ENCODE measurements around the gene GINS1. TPM values are rescaled to one million over a fixed set of nuclear protein-coding genes. Genes with fewer than 3 reads are reported as not detected.

Gene GINS1
- polyA plus RNA-seq, 1 of the 3 experiments (the other 2 are of a cell fraction): 5.1 TPM

DNA sequence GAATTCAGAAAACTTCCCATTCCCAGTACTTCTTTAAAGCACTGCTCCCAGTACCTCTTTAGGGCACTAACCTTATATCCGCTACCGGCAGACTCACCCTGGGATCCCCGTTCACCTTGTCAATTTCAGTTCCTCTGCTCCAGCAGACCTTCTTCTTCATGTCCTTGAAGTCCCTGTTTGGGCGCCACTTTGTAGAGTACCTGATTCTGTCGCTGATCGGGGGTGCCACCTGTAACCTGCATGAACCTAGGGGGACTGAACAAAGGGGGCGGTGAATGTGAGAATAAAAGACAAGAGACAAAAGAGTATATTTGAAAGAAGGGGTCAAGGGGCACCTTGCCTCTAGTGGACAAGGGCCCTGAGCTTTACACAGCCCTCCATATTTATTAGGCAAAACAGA lies 4.9 kb upstream of the GINS1 start:
- ChIA-PET CTCF (interaction anchor here (1.1 kb wide), 1 partner anchor 108 kb away, joined by 6 read pairs; no protein-coding TSS in a partner anchor), POLR2A (no interaction called here)
- Histone ChIP-seq H3K9me2 (no peaks in the 10 kb centered on the region), H3K4me2 (no peak overlapping the region), H2AFZ (ENCODE audit: low read depth) (no peak overlapping the region), H3K4me3 (ENCODE audit: low read depth in 2 of 2, low read length in 1 of 2) (no peak overlapping the region), H3K27me3 (ENCODE audit: insufficient read depth) (no peaks in the 10 kb centered on the region), H3K36me3 (replicated peaks in 1 of 2; ENCODE audit: control insufficient read depth in 1 of 2, insufficient read depth in 2 of 2, low read length in 1 of 2) (no peaks in the 10 kb centered on the region), H3F3A (replicated peaks; ENCODE audit: insufficient read depth) (no peaks in the 10 kb centered on the region), H3K9me3 (0 out of 2 replicates have a peak, but pooled peaks cover 8% of the 10 kb centered on the region), H3K27ac (ENCODE audit: low read depth in 2 of 2, low read length in 1 of 2) (no peak overlapping the region), H3K4me1 (ENCODE audit: control insufficient read depth in 1 of 2, insufficient read depth in 2 of 2, low read depth in 1 of 2, low read length in 1 of 2) (0 out of 4 replicates have a peak, but pooled peaks cover 0 to 3% of the 10 kb centered on the region in 2 experiments), H3K9ac (no peak overlapping the region), H4K20me1 (ENCODE audit: insufficient read depth) (no peaks in the 10 kb centered on the region), H3K79me2 (ENCODE audit: insufficient read depth) (no peaks in the 10 kb centered on the region)
- 78% methylated on average over 7 of the region's 7 CpGs for WGBS (ENCODE audit: low lambda C conversion rate)
- TF ChIP-seq, protein P1, sequence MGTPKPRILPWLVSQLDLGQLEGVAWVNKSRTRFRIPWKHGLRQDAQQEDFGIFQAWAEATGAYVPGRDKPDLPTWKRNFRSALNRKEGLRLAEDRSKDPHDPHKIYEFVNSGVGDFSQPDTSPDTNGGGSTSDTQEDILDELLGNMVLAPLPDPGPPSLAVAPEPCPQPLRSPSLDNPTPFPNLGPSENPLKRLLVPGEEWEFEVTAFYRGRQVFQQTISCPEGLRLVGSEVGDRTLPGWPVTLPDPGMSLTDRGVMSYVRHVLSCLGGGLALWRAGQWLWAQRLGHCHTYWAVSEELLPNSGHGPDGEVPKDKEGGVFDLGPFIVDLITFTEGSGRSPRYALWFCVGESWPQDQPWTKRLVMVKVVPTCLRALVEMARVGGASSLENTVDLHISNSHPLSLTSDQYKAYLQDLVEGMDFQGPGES (IDR thresholded peaks at IDR 0.05; ENCODE audit: low read depth, low read length): no peak
- TF ChIP-seq TAF1 (IDR thresholded peaks at IDR 0.05; ENCODE audit: borderline replicate concordance, low read depth, low read length): no peak
- TF ChIP-seq TEAD4 (IDR thresholded peaks at IDR 0.05; ENCODE audit: borderline replicate concordance, insufficient read depth): no peak
- no peak for DNase-seq

DNA sequence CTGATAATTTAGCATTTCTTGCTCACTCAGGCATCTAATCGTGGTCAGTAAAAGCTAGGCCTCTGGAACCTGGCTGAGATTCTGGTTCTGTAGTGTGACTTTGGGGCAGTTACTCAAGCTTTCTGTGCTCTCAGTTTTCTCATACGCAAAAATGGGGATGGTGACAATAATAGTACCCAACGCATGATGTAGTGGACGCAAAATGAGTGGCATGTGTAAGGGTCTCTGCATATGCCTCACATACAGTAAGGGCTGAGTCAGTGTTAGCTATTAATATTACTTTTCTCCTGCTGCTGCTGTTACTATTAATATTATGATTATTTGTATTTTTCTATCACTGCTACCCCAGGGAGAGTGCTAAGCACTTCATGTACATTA lies 686 bp downstream of the GINS1 start:
- peak overlapping the region; percentile 36 to 50; a peak in 3 of 4 replicates for H3K27ac ChIP-seq (ENCODE audit: low read depth in 2 of 2, low read length in 1 of 2)
- peak overlapping the region; percentile 72 to 83 for H3K4me3 ChIP-seq (ENCODE audit: low read depth in 2 of 2, low read length in 1 of 2)
- H2AFZ ChIP-seq (ENCODE audit: low read depth): peak overlapping the region; percentile 97
- ChIA-PET POLR2A (interaction anchor here (1.5 kb wide), 1 partner anchor 9 kb away, joined by 9 read pairs; no protein-coding TSS in a partner anchor), CTCF (interaction anchor here (1.2 to 4.4 kb wide), 5 partner anchors 9 to 415 kb away, joined by 4 to 29 read pairs (median 8); no protein-coding TSS in a partner anchor)
- no peaks in the 10 kb centered on the region for H3K9me2 ChIP-seq
- H3K79me2 ChIP-seq (ENCODE audit: insufficient read depth): peaks cover 54% of the 10 kb centered on the region
- no peaks in the 10 kb centered on the region for H3K27me3 ChIP-seq (ENCODE audit: insufficient read depth)
- peak; percentile 15 for DNase-seq
- H3F3A ChIP-seq (replicated peaks; ENCODE audit: insufficient read depth): no peaks in the 10 kb centered on the region
- H3K4me1 ChIP-seq (ENCODE audit: control insufficient read depth in 1 of 2, insufficient read depth in 2 of 2, low read depth in 1 of 2, low read length in 1 of 2): peaks cover 0 to 6% of the 10 kb centered on the region in 2 experiments; a peak in 1 of 4 replicates
- no peaks in the 10 kb centered on the region for H4K20me1 ChIP-seq (ENCODE audit: insufficient read depth)
- WGBS (ENCODE audit: low lambda C conversion rate): 2% methylated on average over 4 of the region's 4 CpGs
- peak overlapping the region; percentile 92 for H3K9ac ChIP-seq
- peak overlapping the region; percentile 82 for H3K4me2 ChIP-seq
- no peaks in the 10 kb centered on the region for H3K36me3 ChIP-seq (replicated peaks in 1 of 2; ENCODE audit: control insufficient read depth in 1 of 2, insufficient read depth in 2 of 2, low read length in 1 of 2)
- TF ChIP-seq FOSL2 (IDR thresholded peaks at IDR 0.05; ENCODE audit: borderline replicate concordance, low read depth): no peak
- TF ChIP-seq, protein P2, sequence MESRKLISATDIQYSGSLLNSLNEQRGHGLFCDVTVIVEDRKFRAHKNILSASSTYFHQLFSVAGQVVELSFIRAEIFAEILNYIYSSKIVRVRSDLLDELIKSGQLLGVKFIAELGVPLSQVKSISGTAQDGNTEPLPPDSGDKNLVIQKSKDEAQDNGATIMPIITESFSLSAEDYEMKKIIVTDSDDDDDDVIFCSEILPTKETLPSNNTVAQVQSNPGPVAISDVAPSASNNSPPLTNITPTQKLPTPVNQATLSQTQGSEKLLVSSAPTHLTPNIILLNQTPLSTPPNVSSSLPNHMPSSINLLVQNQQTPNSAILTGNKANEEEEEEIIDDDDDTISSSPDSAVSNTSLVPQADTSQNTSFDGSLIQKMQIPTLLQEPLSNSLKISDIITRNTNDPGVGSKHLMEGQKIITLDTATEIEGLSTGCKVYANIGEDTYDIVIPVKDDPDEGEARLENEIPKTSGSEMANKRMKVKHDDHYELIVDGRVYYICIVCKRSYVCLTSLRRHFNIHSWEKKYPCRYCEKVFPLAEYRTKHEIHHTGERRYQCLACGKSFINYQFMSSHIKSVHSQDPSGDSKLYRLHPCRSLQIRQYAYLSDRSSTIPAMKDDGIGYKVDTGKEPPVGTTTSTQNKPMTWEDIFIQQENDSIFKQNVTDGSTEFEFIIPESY (IDR thresholded peaks at IDR 0.05; ENCODE audit: borderline replicate concordance, low read depth): no peak
- H3K9me3 ChIP-seq: 0 out of 2 replicates have a peak, but pooled peaks cover 5% of the 10 kb centered on the region

DNA sequence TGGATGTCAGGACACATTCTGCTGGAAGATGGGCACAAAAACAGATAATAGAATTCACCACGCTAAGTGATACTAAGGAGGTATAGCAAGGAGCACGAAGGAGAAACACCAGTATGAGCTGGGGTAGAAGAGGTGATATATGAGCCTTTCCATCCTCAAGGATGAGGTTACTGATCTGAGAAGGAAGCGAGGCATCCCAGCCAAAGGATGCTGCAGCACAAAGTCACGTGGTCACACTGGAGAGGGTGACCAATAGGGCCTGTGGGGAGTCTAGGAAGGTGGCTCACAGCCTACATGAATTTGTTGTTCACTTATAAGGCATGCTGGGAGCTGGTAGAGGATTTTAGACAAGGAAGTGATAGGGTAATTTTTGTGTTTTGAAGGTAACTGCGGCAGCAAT lies 1.4 kb downstream of the GINS1 start:
- Histone ChIP-seq H3K9me2 (no peaks in the 10 kb centered on the region), H3K4me1 (ENCODE audit: control insufficient read depth in 1 of 2, insufficient read depth in 2 of 2, low read depth in 1 of 2, low read length in 1 of 2) (peaks cover 0 to 6% of the 10 kb centered on the region in 2 experiments; a peak in 1 of 4 replicates), H3K4me2 (peak overlapping the region; percentile 82), H3K4me3 (ENCODE audit: low read depth in 2 of 2, low read length in 1 of 2) (peak overlapping the region in 1 of 2 experiments; percentile 83; a peak in 3 of 4 replicates), H3K36me3 (replicated peaks in 1 of 2; ENCODE audit: control insufficient read depth in 1 of 2, insufficient read depth in 2 of 2, low read length in 1 of 2) (no peaks in the 10 kb centered on the region), H3K9ac (peak overlapping the region; percentile 92), H4K20me1 (ENCODE audit: insufficient read depth) (no peaks in the 10 kb centered on the region), H2AFZ (ENCODE audit: low read depth) (no peak overlapping the region), H3K79me2 (ENCODE audit: insufficient read depth) (peaks cover 60% of the 10 kb centered on the region), H3K27me3 (ENCODE audit: insufficient read depth) (no peaks in the 10 kb centered on the region), H3K27ac (ENCODE audit: low read depth in 2 of 2, low read length in 1 of 2) (no peak overlapping the region), H3F3A (replicated peaks; ENCODE audit: insufficient read depth) (no peaks in the 10 kb centered on the region), H3K9me3 (no peaks in the 10 kb centered on the region)
- no peak for DNase-seq
- CTCF ChIA-PET: interaction anchor here (1.2 to 1.9 kb wide), 2 partner anchors 10 to 114 kb away, joined by 3 to 10 read pairs; no protein-coding TSS in a partner anchor
- POLR2A ChIA-PET: no interaction called here
- WGBS (ENCODE audit: low lambda C conversion rate): 95% methylated on average over 5 of the region's 5 CpGs
- no peak for TF ChIP-seq RFX5 (IDR thresholded peaks at IDR 0.05; ENCODE audit: low read length)
- no peak for TF ChIP-seq NFIC (IDR thresholded peaks at IDR 0.05; ENCODE audit: borderline replicate concordance)
- TF ChIP-seq, protein P3, sequence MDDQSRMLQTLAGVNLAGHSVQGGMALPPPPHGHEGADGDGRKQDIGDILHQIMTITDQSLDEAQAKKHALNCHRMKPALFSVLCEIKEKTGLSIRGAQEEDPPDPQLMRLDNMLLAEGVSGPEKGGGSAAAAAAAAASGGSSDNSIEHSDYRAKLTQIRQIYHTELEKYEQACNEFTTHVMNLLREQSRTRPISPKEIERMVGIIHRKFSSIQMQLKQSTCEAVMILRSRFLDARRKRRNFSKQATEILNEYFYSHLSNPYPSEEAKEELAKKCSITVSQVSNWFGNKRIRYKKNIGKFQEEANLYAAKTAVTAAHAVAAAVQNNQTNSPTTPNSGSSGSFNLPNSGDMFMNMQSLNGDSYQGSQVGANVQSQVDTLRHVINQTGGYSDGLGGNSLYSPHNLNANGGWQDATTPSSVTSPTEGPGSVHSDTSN (IDR thresholded peaks at IDR 0.05): no peak
- TF ChIP-seq NRF1 (IDR thresholded peaks at IDR 0.05; ENCODE audit: low read depth, low read length): no peak
- TF ChIP-seq FOXJ3 (CRISPR knock-in tag; IDR thresholded peaks at IDR 0.05): no peak
- TF ChIP-seq, protein P4, sequence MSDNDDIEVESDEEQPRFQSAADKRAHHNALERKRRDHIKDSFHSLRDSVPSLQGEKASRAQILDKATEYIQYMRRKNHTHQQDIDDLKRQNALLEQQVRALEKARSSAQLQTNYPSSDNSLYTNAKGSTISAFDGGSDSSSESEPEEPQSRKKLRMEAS (IDR thresholded peaks at IDR 0.05; ENCODE audit: low read depth): no peak
- no peak for TF ChIP-seq TCF12 (IDR thresholded peaks at IDR 0.05)
- no peak for TF ChIP-seq RAD21 (IDR thresholded peaks at IDR 0.05; ENCODE audit: low read length)
- no peak for TF ChIP-seq CHD2 (IDR thresholded peaks at IDR 0.05; ENCODE audit: low read length, partially characterized antibody)
- TF ChIP-seq MXI1 (IDR thresholded peaks at IDR 0.05; ENCODE audit: low read depth, low read length): no peak
- TF ChIP-seq, protein P5, sequence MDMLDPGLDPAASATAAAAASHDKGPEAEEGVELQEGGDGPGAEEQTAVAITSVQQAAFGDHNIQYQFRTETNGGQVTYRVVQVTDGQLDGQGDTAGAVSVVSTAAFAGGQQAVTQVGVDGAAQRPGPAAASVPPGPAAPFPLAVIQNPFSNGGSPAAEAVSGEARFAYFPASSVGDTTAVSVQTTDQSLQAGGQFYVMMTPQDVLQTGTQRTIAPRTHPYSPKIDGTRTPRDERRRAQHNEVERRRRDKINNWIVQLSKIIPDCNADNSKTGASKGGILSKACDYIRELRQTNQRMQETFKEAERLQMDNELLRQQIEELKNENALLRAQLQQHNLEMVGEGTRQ (IDR thresholded peaks at IDR 0.05; ENCODE audit: borderline replicate concordance, low read depth, low read length): no peak
- TF ChIP-seq GATA2 (CRISPR knock-in tag; IDR thresholded peaks at IDR 0.05): no peak
